Brain microvascular endothelial cell (primary cell): ENCODE measurements around the gene EYS.

Source experiments
- DNase-seq: peaks from one replicate; pipeline ENCODE4 v3.0.0-alpha.2; 2020
- H3K27ac ChIP-seq: fragments of 250-450 bp; sonication (Bioruptor Pico); 2 replicates; pipeline ENCODE4 v1.5.1; 2020; ENCODE audit warnings: mild to moderate bottlenecking, moderate library complexity
- H3K27me3 ChIP-seq: fragments of 250-450 bp; sonication (Bioruptor Pico); replicated peaks from 2 replicates; pipeline ENCODE4 v1.5.1; 2020; ENCODE audit warnings: mild to moderate bottlenecking
- H3K36me3 ChIP-seq: fragments of 250-450 bp; sonication (Bioruptor Pico); replicated peaks from 2 replicates; pipeline ENCODE4 v1.5.1; 2020; ENCODE audit warnings: mild to moderate bottlenecking
- H3K4me3 ChIP-seq: 2 replicates; pipeline ENCODE4 v1.5.1; 2011; ENCODE audit warnings: low read depth, mild to moderate bottlenecking, control low read depth, low read length, moderate library complexity
- in situ Hi-C: cut with HindIII; loops from 2 replicates; pipeline ENCODE4 v1.10.0; 2017; ENCODE audit warnings: low sequenced_read_pairs, low pct_ligation_motif_present
- TF ChIP-seq, protein P1 (sequence below): IDR thresholded peaks from 2 replicates; pipeline ENCODE4 v1.5.1; 2011; ENCODE audit warnings: low read depth, mild to moderate bottlenecking, moderate library complexity, low read length, control low read depth, inconsistent platforms; ENCODE audit errors: missing control alignments

Gene EYS

DNA sequence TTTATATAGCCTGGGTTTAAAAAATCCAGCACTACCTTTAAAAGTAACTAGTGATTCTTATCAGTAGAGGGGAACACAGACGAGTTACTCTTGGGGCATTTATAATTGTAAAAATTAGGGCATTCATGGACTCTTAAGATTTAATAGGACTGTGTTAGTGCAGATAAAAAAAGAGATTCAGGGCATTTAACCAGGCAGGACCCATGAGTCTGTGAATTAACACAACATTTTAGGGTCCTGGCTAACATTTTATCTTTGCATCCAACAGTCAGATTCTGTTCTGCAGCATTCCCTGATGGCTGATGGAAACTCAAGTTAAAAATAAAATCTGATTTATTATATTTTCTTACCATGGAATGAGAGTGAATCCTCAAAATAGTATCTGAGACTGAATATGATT, 1297.1 kb downstream of the EYS start:
- TF ChIP-seq, protein P1, sequence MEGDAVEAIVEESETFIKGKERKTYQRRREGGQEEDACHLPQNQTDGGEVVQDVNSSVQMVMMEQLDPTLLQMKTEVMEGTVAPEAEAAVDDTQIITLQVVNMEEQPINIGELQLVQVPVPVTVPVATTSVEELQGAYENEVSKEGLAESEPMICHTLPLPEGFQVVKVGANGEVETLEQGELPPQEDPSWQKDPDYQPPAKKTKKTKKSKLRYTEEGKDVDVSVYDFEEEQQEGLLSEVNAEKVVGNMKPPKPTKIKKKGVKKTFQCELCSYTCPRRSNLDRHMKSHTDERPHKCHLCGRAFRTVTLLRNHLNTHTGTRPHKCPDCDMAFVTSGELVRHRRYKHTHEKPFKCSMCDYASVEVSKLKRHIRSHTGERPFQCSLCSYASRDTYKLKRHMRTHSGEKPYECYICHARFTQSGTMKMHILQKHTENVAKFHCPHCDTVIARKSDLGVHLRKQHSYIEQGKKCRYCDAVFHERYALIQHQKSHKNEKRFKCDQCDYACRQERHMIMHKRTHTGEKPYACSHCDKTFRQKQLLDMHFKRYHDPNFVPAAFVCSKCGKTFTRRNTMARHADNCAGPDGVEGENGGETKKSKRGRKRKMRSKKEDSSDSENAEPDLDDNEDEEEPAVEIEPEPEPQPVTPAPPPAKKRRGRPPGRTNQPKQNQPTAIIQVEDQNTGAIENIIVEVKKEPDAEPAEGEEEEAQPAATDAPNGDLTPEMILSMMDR, result no peak
- H3K27ac ChIP-seq, result no peak overlapping the region
- H3K36me3 ChIP-seq, result no peaks in the 10 kb centered on the region
- DNase-seq, result no peak
- no peak overlapping the region for H3K4me3 ChIP-seq
- no peaks in the 10 kb centered on the region for H3K27me3 ChIP-seq
- in situ Hi-C loops, result no loop called here

DNA sequence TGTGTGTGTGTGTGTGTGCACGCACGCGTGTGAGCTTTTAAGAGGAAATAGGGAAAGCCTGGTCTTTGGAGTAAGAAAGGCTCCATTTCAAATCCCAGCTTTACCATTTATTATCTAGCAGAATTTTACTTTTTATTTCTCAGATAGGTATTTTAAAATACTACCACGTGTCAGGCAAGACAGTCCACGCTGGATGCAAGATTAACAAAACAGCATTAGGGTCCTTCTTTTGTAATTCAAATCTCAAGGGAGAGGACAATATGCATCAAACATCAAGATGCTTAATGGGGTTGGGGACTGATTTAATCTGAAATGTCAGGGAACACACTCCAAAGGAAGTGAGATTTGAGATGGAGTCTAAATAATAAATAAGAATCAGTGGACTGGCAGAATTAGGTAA, 1302.6 kb downstream of the EYS start:
- H3K4me3 ChIP-seq, result no peak overlapping the region
- DNase-seq, result no peak
- TF ChIP-seq, protein P1, result no peak
- in situ Hi-C loops, result no loop called here
- H3K36me3 ChIP-seq, result no peaks in the 10 kb centered on the region
- no peak overlapping the region for H3K27ac ChIP-seq
- H3K27me3 ChIP-seq, result no peaks in the 10 kb centered on the region

DNA sequence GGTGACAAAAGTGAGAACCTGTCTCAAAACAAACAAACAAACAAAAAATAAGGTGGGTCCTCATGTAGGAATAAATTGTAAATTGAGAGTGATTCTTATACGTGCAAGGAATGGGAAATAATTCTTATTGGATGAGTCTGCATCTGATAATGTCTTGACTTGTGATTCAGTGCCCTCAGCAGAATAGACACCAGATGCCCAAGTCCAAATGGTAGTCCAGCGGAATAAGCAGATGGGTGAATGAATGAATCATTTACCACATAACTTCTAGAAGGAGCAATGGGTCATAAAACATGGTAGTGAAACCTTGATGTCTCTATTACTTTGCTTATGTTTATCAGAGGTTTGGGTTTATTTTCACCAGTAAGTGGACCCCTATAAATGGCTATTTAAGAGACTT, 1323.7 kb downstream of the EYS start:
- in situ Hi-C loops, result no loop called here
- DNase-seq, result no peak
- Histone ChIP-seq H3K4me3 (no peak overlapping the region), H3K27ac (no peak overlapping the region), H3K27me3 (no peaks in the 10 kb centered on the region), H3K36me3 (no peaks in the 10 kb centered on the region)
- TF ChIP-seq, protein P1, result no peak

DNA sequence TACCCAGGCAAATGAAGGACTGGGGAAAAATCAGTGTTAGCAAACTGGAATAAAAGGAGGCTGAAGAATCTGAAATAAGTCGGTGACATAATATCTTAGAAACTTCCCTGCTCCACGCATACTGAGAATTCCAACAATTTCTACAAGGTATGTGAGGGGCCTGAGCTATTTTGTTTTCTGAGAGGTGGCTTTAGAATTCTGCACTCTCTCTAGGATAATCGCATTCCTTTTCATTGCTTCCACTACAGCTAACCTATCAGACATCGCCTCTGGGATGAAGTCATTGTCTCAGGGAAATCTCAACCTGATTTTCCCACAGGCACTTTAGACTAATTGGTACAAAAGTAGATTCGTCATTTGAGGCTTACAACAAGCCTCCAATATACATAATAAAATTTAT, 1330.6 kb downstream of the EYS start:
- TF ChIP-seq, protein P1, result no peak
- DNase-seq, result no peak
- no peak overlapping the region for H3K4me3 ChIP-seq
- no peaks in the 10 kb centered on the region for H3K27me3 ChIP-seq
- in situ Hi-C loops, result no loop called here
- no peak overlapping the region for H3K27ac ChIP-seq
- H3K36me3 ChIP-seq, result no peaks in the 10 kb centered on the region

DNA sequence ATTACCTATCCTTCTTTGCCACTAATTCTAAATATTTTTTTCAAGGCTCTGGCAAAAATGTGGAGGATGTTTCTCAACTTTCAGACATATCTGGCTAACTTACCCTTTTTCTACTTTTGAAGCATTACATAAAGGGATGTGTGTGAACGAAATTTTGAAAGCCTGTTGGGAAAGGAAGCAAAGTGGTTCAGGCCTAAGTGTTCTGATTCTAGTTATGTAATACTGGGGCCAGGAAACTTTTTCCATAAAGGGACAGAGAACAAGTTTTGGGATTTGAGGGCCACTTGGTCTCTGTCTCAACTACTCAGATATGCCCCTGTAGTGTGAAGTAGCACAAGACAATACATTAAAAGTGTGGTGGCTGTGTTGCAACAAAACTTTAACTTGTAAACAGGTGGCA, 1349.6 kb downstream of the EYS start:
- in situ Hi-C loops, result no loop called here
- H3K27me3 ChIP-seq, result no peaks in the 10 kb centered on the region

DNA sequence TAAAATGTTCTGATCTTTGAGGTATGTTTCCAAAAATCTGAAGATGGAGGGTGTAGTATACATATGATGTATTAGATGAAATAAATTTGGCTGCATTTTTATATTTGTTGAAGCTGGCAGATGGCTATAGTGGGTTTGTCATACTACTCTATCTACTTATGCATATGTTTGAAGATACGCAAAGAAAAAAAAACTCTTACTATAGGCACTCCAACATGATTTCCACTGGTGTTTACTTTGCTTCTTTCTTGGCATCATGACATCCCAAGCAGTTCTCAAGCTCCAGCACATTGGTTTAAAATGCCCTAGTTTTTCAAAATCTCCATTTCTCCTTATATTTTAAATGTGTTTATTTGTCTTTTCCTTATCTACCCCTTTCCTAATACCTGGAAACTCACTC, 1359.6 kb downstream of the EYS start:
- Histone ChIP-seq H3K4me3 (no peak overlapping the region), H3K27me3 (no peaks in the 10 kb centered on the region), H3K27ac (no peak overlapping the region), H3K36me3 (no peaks in the 10 kb centered on the region)
- TF ChIP-seq, protein P1, result no peak
- in situ Hi-C loops, result no loop called here
- no peak for DNase-seq

More for the DNA sequence above, 1349.6 kb downstream of the EYS start:
- no peak overlapping the region for H3K27ac ChIP-seq
- no peak for DNase-seq
- TF ChIP-seq, protein P1, result no peak
- H3K4me3 ChIP-seq, result no peak overlapping the region
- no peaks in the 10 kb centered on the region for H3K36me3 ChIP-seq
